Activated naive CD8-positive, alpha-beta T cell treated with anti-CD3 and anti-CD28 coated beads, Interleukin-2, amount 10 ng/mL, durations not matched to agents 7 days and 5 days (primary cell): ENCODE results near the gene C14orf132. TPM values are rescaled to one million over a fixed set of nuclear protein-coding genes. Genes with fewer than 3 reads are reported as not detected.

ENCODE experiments used
- ATAC-seq: fragments of 150-1000 bp; cut with Tn5 transposase; one replicate; pipeline ENCODE4 v1.10.0; 2021; ENCODE audit warnings: low read depth, moderate library complexity
- POLR2A ChIA-PET: fragments of 350-600 bp; sonication (Branson Sonifier 250); formaldehyde crosslinking; loops from one replicate; lab custom pipeline; 2021; ENCODE audit warnings: antibody characterized with exemption; lab: Charles Lee
- DNase-seq: peaks from one replicate; pipeline ENCODE4 v3.0.0; 2021
- H3K27ac Mint-ChIP-seq: one replicate; pipeline ENCODE4 v1.8.0; 2022; ENCODE audit warnings: mild to moderate bottlenecking, mixed read lengths
- H3K27me3 Mint-ChIP-seq: one replicate; pipeline ENCODE4 v1.8.0; 2022; ENCODE audit warnings: mild to moderate bottlenecking, moderate library complexity, mixed read lengths
- H3K36me3 Mint-ChIP-seq: one replicate; pipeline ENCODE4 v1.8.0; 2021; ENCODE audit warnings: mild to moderate bottlenecking, mixed read lengths
- H3K4me1 Mint-ChIP-seq: one replicate; pipeline ENCODE4 v1.8.0; 2021; ENCODE audit warnings: mixed read lengths
- H3K4me3 Mint-ChIP-seq: one replicate; pipeline ENCODE4 v1.8.0; 2022; ENCODE audit warnings: mild to moderate bottlenecking, moderate library complexity, mixed read lengths
- H3K9me3 Mint-ChIP-seq: one replicate; pipeline ENCODE4 v1.8.0; 2021; ENCODE audit warnings: mixed read lengths
- total RNA-seq, 2 experiments: library from RNA; stranded (reverse); gene quantifications; one replicate each; pipeline ENCODE4 v1.2.3, GENCODE V29; 2021

C14orf132 gene
- total RNA-seq, 2 experiments from 2014 or later = 1.7 to 2.1 TPM

- Mint-ChIP-seq H3K27me3 (peaks cover 7% of the 10 kb centered on the region), H3K9me3 (no peaks in the 10 kb centered on the region), H3K4me3 (no peak overlapping the region), H3K27ac (no peak overlapping the region), H3K4me1 (peaks cover 5% of the 10 kb centered on the region), H3K36me3 (no peaks in the 10 kb centered on the region)
- ATAC-seq (no peak), DNase-seq (no peak)
- POLR2A ChIA-PET = no interaction called here
Measured at GRCh38 chr14:96027431-96028355, 11.5 kb upstream of the C14orf132 start.

GRCh38 chr14:96029089-96029645, 10.0 kb upstream of the C14orf132 start:
- H3K27me3 Mint-ChIP-seq = peaks cover 7% of the 10 kb centered on the region
- no peak overlapping the region for H3K27ac Mint-ChIP-seq
- no peaks in the 10 kb centered on the region for H3K9me3 Mint-ChIP-seq
- no peak for ATAC-seq
- H3K4me1 Mint-ChIP-seq = peaks cover 5% of the 10 kb centered on the region
- DNase-seq = no peak
- POLR2A ChIA-PET = no interaction called here
- no peaks in the 10 kb centered on the region for H3K36me3 Mint-ChIP-seq
- no peak overlapping the region for H3K4me3 Mint-ChIP-seq

- ATAC-seq (no peak), DNase-seq (no peak)
- Mint-ChIP-seq H3K4me1 (peaks cover 5% of the 10 kb centered on the region), H3K9me3 (no peaks in the 10 kb centered on the region), H3K36me3 (no peaks in the 10 kb centered on the region), H3K4me3 (no peak overlapping the region), H3K27ac (no peak overlapping the region), H3K27me3 (peaks cover 7% of the 10 kb centered on the region)
- POLR2A ChIA-PET = no interaction called here
Measured at GRCh38 chr14:96030108-96030760, 8.9 kb upstream of the C14orf132 start.

GRCh38 chr14:96031691-96032090, 7.5 kb upstream of the C14orf132 start:
- POLR2A ChIA-PET = no interaction called here

GRCh38 chr14:96035456-96035855, 3.7 kb upstream of the C14orf132 start:
- no peak for ATAC-seq
- POLR2A ChIA-PET = no interaction called here
- H3K27me3 Mint-ChIP-seq = peaks cover 38% of the 10 kb centered on the region
- H3K36me3 Mint-ChIP-seq = no peaks in the 10 kb centered on the region
- H3K9me3 Mint-ChIP-seq = no peaks in the 10 kb centered on the region
- H3K27ac Mint-ChIP-seq = no peak overlapping the region
- DNase-seq = no peak
- H3K4me3 Mint-ChIP-seq = no peak overlapping the region
- H3K4me1 Mint-ChIP-seq = peaks cover 3% of the 10 kb centered on the region

More at GRCh38 chr14:96031691-96032090, 7.5 kb upstream of the C14orf132 start:
- peaks cover 14% of the 10 kb centered on the region for H3K27me3 Mint-ChIP-seq
- ATAC-seq = no peak
- H3K4me3 Mint-ChIP-seq = no peak overlapping the region
- no peak overlapping the region for H3K27ac Mint-ChIP-seq
- H3K36me3 Mint-ChIP-seq = no peaks in the 10 kb centered on the region
- H3K4me1 Mint-ChIP-seq = peaks cover 5% of the 10 kb centered on the region
- no peak for DNase-seq
- no peaks in the 10 kb centered on the region for H3K9me3 Mint-ChIP-seq

DNA sequence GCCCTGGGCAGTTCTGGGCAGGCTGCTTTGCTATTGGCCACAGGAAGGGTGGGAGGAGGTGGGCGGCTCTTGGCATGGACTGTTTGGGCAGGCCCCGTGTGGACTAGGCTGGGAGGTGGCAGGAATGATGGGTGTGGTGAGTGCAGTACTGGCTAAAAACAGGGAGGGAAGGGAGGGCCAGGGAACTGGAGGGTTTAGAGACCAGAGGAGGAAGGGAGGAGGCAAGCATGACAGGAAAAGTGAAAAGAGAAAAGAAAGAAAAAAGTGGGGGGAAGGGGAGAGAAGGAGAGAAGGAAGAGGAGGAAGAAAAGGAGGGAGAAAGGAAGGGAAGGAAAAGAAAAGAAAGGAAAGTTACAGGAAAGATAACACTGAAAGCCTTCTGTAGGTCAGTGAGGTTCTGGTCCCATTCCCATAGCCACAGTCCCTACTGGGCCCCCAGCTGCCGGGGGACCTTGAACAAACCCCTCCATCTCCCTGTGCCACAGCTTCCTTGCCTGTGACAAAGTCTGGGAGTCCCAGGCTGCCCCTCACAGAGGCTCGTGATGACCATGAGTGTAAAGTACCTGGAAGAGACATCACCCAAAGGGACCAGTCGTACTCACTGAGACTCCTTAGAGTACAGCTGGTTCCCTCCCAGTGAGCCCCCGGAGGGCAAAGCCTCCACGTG, 1.1 kb upstream of the C14orf132 start:
- H3K4me1 Mint-ChIP-seq = peaks cover 3% of the 10 kb centered on the region
- DNase-seq = no peak
- no peaks in the 10 kb centered on the region for H3K36me3 Mint-ChIP-seq
- POLR2A ChIA-PET = no interaction called here
- ATAC-seq = no peak
- peaks cover 55% of the 10 kb centered on the region for H3K27me3 Mint-ChIP-seq
- no peak overlapping the region for H3K27ac Mint-ChIP-seq
- no peaks in the 10 kb centered on the region for H3K9me3 Mint-ChIP-seq
- H3K4me3 Mint-ChIP-seq = no peak overlapping the region

DNA sequence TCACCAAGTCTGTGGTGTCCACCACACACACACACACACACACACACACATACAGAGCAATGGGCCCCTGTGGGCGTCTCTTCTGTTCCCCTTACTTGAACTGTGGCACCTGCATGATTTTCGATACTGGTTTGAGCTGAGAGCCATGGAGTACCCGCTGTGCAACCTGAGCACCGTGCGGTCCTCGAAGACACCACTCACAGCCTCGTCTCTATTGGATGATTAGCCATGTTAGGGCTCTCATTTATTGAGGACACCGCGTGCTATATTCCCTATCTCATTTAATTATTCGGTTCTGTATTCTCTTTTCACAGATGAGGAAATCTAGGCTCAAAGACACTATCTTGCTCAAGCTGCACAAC, 623 bp upstream of the C14orf132 start:
- H3K4me1 Mint-ChIP-seq = peaks cover 3% of the 10 kb centered on the region
- H3K9me3 Mint-ChIP-seq = no peaks in the 10 kb centered on the region
- H3K4me3 Mint-ChIP-seq = peak overlapping the region; percentile 44
- H3K27me3 Mint-ChIP-seq = peaks cover 51% of the 10 kb centered on the region
- no peaks in the 10 kb centered on the region for H3K36me3 Mint-ChIP-seq
- no peak overlapping the region for H3K27ac Mint-ChIP-seq
- POLR2A ChIA-PET = no interaction called here
- no peak for DNase-seq
- no peak for ATAC-seq

DNA sequence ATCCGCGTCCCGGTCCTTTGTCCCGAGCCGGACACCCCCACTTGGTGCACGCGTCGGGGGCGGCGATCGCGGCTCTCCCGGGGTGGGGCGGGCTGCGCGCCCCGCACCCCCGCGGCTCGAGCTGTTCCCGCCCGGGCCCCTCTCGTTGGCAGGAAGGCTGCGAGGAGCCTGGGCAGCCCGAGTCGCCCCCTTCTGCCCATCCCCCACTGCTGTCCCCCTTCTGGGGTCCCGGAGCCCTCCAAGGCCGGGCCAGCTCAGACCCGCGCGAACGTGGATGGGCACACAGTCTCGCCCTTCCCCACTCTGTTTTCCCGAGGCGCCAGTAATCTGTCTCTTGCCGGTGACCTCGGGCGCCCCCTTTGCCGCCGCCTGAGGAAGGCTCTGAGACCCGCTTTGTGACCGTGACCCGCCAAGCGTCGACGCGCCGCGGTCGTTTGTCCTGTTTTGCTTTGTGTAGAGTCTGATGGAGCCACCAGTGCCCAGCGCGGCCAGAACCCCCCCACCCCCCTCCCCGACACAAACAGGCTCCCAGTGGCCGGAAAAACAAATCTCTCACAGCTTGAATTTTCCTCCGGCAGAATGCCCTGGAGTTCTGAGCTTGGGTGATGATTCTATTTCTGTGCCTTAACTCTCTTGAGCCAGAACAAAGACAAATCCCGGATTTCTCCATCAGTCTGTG, 610 bp downstream of the C14orf132 start:
- peak; percentile 32 for DNase-seq
- peak overlapping the region; percentile 52 for H3K27ac Mint-ChIP-seq

GRCh38 chr14:96040828-96041371, 1.7 kb downstream of the C14orf132 start:
- POLR2A ChIA-PET = no interaction called here
- no peak for ATAC-seq
- peaks cover 48% of the 10 kb centered on the region for H3K27me3 Mint-ChIP-seq
- H3K9me3 Mint-ChIP-seq = no peaks in the 10 kb centered on the region
- peaks cover 3% of the 10 kb centered on the region for H3K4me1 Mint-ChIP-seq
- no peak overlapping the region for H3K27ac Mint-ChIP-seq
- no peaks in the 10 kb centered on the region for H3K36me3 Mint-ChIP-seq
- no peak for DNase-seq
- no peak overlapping the region for H3K4me3 Mint-ChIP-seq

More for the DNA sequence above, 610 bp downstream of the C14orf132 start:
- POLR2A ChIA-PET = no interaction called here
- Mint-ChIP-seq H3K4me3 (peak overlapping the region; percentile 79), H3K36me3 (no peaks in the 10 kb centered on the region), H3K4me1 (peaks cover 3% of the 10 kb centered on the region), H3K27me3 (peaks cover 51% of the 10 kb centered on the region), H3K9me3 (no peaks in the 10 kb centered on the region)
- peak; percentile 34 for ATAC-seq

DNA sequence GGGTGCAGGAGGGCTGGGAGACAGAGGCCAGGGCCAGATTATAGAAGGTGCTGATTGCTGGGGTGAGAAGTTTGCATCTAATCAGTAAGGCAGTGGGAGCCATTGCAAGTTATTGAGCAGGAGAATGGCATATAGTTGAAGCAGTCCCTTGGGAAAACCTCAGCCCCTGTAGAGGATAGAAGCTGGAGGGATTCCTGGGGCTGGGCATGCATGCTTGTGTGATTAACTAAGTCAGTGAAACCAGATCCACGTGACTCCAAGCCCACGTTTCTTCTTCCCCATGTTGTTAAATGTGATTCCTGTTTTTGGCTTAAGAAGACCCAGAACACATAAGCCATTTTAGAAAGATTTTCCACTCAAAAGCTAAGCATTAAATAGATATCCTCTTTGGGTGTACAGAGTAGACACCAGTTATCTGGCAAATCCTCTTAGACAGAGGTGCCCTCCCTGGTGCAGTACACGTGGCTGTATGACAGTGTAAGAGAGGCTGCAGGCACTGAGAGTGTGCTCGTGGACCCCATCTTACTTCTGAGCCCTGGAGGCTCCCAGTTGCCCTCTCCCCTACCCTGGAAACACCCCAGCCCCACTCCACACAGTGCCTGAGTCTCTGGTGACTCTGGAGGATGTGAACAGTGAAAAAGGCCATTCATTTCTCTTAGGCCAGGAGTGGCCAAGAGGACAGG, 3.2 kb downstream of the C14orf132 start:
- no peaks in the 10 kb centered on the region for H3K36me3 Mint-ChIP-seq
- POLR2A ChIA-PET = no interaction called here
- H3K9me3 Mint-ChIP-seq = no peaks in the 10 kb centered on the region
- no peak for ATAC-seq
- H3K27me3 Mint-ChIP-seq = peaks cover 43% of the 10 kb centered on the region
- H3K4me1 Mint-ChIP-seq = peaks cover 3% of the 10 kb centered on the region
- H3K27ac Mint-ChIP-seq = no peak overlapping the region
- no peak overlapping the region for H3K4me3 Mint-ChIP-seq
- DNase-seq = no peak

DNA sequence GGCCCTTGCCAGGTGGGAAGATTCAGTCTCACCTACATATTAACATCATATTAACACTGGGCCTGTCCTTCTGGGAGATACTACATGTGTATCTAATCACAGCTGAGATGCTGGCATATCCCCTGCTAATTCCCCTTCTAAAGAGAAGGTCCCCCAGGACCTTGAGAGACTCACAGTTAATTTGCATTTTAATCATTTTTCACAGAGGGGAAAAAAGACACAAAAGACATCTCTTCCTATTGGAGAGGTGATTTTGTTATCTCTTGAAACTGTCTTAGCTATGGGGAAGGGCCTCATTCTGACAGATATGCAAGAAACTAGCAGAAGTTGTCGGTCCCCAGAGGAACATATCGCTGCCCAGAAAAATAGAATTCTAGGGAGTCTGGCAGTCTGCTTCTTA, 7.5 kb downstream of the C14orf132 start:
- Mint-ChIP-seq H3K4me3 (no peak overlapping the region), H3K9me3 (no peaks in the 10 kb centered on the region), H3K27me3 (peaks cover 9% of the 10 kb centered on the region), H3K27ac (no peak overlapping the region), H3K4me1 (no peaks in the 10 kb centered on the region), H3K36me3 (no peaks in the 10 kb centered on the region)
- ATAC-seq = no peak
- POLR2A ChIA-PET = no interaction called here
- no peak for DNase-seq

GRCh38 chr14:96047101-96047500, 7.9 kb downstream of the C14orf132 start:
- Mint-ChIP-seq H3K27ac (no peak overlapping the region), H3K27me3 (peaks cover 5% of the 10 kb centered on the region), H3K9me3 (no peaks in the 10 kb centered on the region), H3K4me3 (no peak overlapping the region), H3K4me1 (no peaks in the 10 kb centered on the region), H3K36me3 (no peaks in the 10 kb centered on the region)
- ATAC-seq (no peak), DNase-seq (no peak)
- POLR2A ChIA-PET = no interaction called here
